T-cell (primary cell): ENCODE measurements around the gene C12orf75. TPM values are rescaled to one million over a fixed set of nuclear protein-coding genes. Genes with fewer than 3 reads are reported as not detected.

Source experiments
- ATAC-seq, 4 experiments: fragments of 200-7000 bp in 3 of 4; fragments of 150-1000 bp in 1 of 4; cut with Tn5 transposase; replicated peaks in 1 of 4; 1 replicate in 3 of 4; 2 replicates in 1 of 4; pipeline ENCODE4 v1.10.0; 2021; ENCODE audit warnings: moderate library complexity in 3 of 4, mild to moderate bottlenecking in 2 of 4, moderate number of reproducible peaks in 1 of 4
- CTCF ChIA-PET, 2 donors: fragments of 300-600 bp; sonication (Branson Sonifier 250); formaldehyde crosslinking; loops; one replicate each; lab custom pipeline; 2022; ENCODE audit warnings: antibody characterized with exemption in 2 of 2; lab: Charles Lee
- POLR2A ChIA-PET, 2 donors: fragments of 300-600 bp; sonication (Branson Sonifier 250); formaldehyde crosslinking; loops; one replicate each; lab custom pipeline; 2022; ENCODE audit warnings: antibody characterized with exemption in 2 of 2; lab: Charles Lee
- DNase-seq, 35 experiments: peaks; one replicate each; pipeline versions ENCODE4 v3.0.0 to v3.0.0-alpha.2; 2013 to 2023
- H3K27ac ChIP-seq: one replicate; pipeline ENCODE4 v1.5.1; 2013; ENCODE audit warnings: low read length
- H3K27me3 ChIP-seq, 2 experiments: replicated peaks in 1 of 2; 1 replicate in 1 of 2; 2 replicates in 1 of 2; pipeline versions ENCODE4 v1.6.1 to v1.7.0; 2013; ENCODE audit warnings: low read length in 1 of 2, mixed read lengths in 1 of 2; ENCODE audit not compliant: control insufficient read depth in 2 of 2, insufficient read depth in 2 of 2; ENCODE audit errors: extremely low read depth in 1 of 2
- H3K36me3 ChIP-seq, 2 donors: 1 replicate in 1 of 2; 2 replicates in 1 of 2; pipeline versions ENCODE4 v1.6.1 to v1.7.0; 2013; ENCODE audit warnings: low read length in 1 of 2; ENCODE audit not compliant: control insufficient read depth in 2 of 2, insufficient read depth in 1 of 2; ENCODE audit errors: extremely low read depth in 1 of 2
- H3K4me1 ChIP-seq, 2 experiments: 1 replicate in 1 of 2; 2 replicates in 1 of 2; pipeline versions ENCODE4 v1.6.1 to v1.7.0; 2013; ENCODE audit warnings: low read length in 2 of 2, mixed read lengths in 1 of 2; ENCODE audit not compliant: insufficient read depth in 2 of 2, control insufficient read depth in 1 of 2; ENCODE audit errors: extremely low read depth in 1 of 2
- H3K4me3 ChIP-seq, 2 donors: 1 replicate in 1 of 2; 2 replicates in 1 of 2; pipeline versions ENCODE4 v1.5.1 to v1.7.0; 2013; ENCODE audit warnings: mild to moderate bottlenecking in 2 of 2, low read length in 1 of 2, moderate library complexity in 1 of 2; ENCODE audit not compliant: control insufficient read depth in 1 of 2; ENCODE audit errors: extremely low read depth in 1 of 2
- H3K9me3 ChIP-seq: 2 replicates; pipeline ENCODE4 v1.7.0; 2013
- H3K27ac Mint-ChIP-seq, 2 donors: one replicate each; pipeline ENCODE4 v1.8.0; 2020 to 2021; ENCODE audit warnings: mild to moderate bottlenecking in 2 of 2, mixed read lengths in 2 of 2
- H3K27me3 Mint-ChIP-seq, 2 donors: one replicate each; pipeline ENCODE4 v1.8.0; 2021 to 2022; ENCODE audit warnings: mixed read lengths in 2 of 2
- H3K36me3 Mint-ChIP-seq: one replicate; pipeline ENCODE4 v1.8.0; 2021; ENCODE audit warnings: mixed read lengths
- H3K4me1 Mint-ChIP-seq, 3 donors: one replicate each; pipeline ENCODE4 v1.8.0; 2020 to 2022; ENCODE audit warnings: mixed read lengths in 3 of 3, mild to moderate bottlenecking in 1 of 3
- H3K4me3 Mint-ChIP-seq, 3 donors: one replicate each; pipeline ENCODE4 v1.8.0; 2020 to 2022; ENCODE audit warnings: mild to moderate bottlenecking in 3 of 3, mixed read lengths in 3 of 3, moderate library complexity in 3 of 3
- H3K9me3 Mint-ChIP-seq, 3 donors: one replicate each; pipeline ENCODE4 v1.8.0; 2020 to 2022; ENCODE audit warnings: mixed read lengths in 3 of 3
- WGBS: methylation state at CpG from one replicate; pipeline ENCODE4 v1.1.5; 2013; ENCODE audit warnings: missing lambda C conversion rate; ENCODE audit not compliant: insufficient coverage; 5-methylcytosine and 5-hydroxymethylcytosine counted together
- total RNA-seq, 35 experiments: library from RNA in 6 of 35; stranded (reverse) in 6 of 35; fragments of 120-200 nt in 1 of 35; gene quantifications; one replicate each; pipeline versions ENCODE4 v1.2.1 to v1.2.4 and lab custom pipeline; 2013 to 2026

Gene C12orf75
- total RNA-seq, 5 donors from 2014 or later (not counting 1 experiment from before 2014, with no cell fraction given) = 14.9 to 50.1 (median 20.2) TPM

GRCh38 chr12:105343836-105344235 lies 13.3 kb downstream of the C12orf75 start:
- Mint-ChIP-seq H3K27me3 (no peaks in the 10 kb centered on the region), H3K36me3 (peaks cover 21% of the 10 kb centered on the region), H3K27ac (no peak overlapping the region), H3K4me1 (peaks cover 0 to 9% (median 4%) of the 10 kb centered on the region in 3 donors), H3K4me3 (no peak overlapping the region), H3K9me3 (peaks cover 5 to 10% (median 6%) of the 10 kb centered on the region in 3 donors)
- no peaks in the 10 kb centered on the region for H3K4me1 ChIP-seq
- no peaks in the 10 kb centered on the region for H3K27me3 ChIP-seq
- CTCF ChIA-PET = no interaction called here
- no peak overlapping the region for H3K4me3 ChIP-seq
- H3K9me3 ChIP-seq = no peaks in the 10 kb centered on the region
- no peak overlapping the region for H3K27ac ChIP-seq
- POLR2A ChIA-PET = no interaction called here
- no peak for DNase-seq
- 100% methylated on average over 1 of the region's 1 CpG for WGBS
- no peak for ATAC-seq
- H3K36me3 ChIP-seq = peaks cover 0 to 4% of the 10 kb centered on the region in 2 donors

- H3K4me3 Mint-ChIP-seq = no peak overlapping the region
- CTCF ChIA-PET = interaction anchor here in 1 of 2 donors (0.5 kb wide), 1 partner anchor 21 kb away, joined by 6 read pairs; no protein-coding TSS in a partner anchor
- H3K9me3 Mint-ChIP-seq = no peaks in the 10 kb centered on the region
- 96% methylated on average over 4 of the region's 4 CpGs for WGBS
- ATAC-seq (no peak), DNase-seq (no peak)
- Histone ChIP-seq H3K4me3 (no peak overlapping the region), H3K4me1 (peaks cover 0 to 4% of the 10 kb centered on the region in 2 experiments), H3K9me3 (no peaks in the 10 kb centered on the region), H3K36me3 (no peaks in the 10 kb centered on the region), H3K27me3 (no peaks in the 10 kb centered on the region), H3K27ac (no peak overlapping the region)
- no peaks in the 10 kb centered on the region for H3K27me3 Mint-ChIP-seq
- no peak overlapping the region for H3K27ac Mint-ChIP-seq
- H3K36me3 Mint-ChIP-seq = peaks cover 26% of the 10 kb centered on the region
- H3K4me1 Mint-ChIP-seq = peaks cover 13 to 27% (median 15%) of the 10 kb centered on the region in 3 donors
- POLR2A ChIA-PET = no interaction called here
Observed at GRCh38 chr12:105347499-105347898, 17.0 kb downstream of the C12orf75 start.

- no peaks in the 10 kb centered on the region for H3K9me3 ChIP-seq
- H3K4me3 ChIP-seq = no peak overlapping the region
- DNase-seq (no peak), ATAC-seq (no peak)
- Mint-ChIP-seq H3K27me3 (no peaks in the 10 kb centered on the region), H3K9me3 (no peaks in the 10 kb centered on the region), H3K4me3 (no peak overlapping the region), H3K4me1 (peaks cover 14 to 27% (median 14%) of the 10 kb centered on the region in 3 donors), H3K36me3 (peaks cover 28% of the 10 kb centered on the region), H3K27ac (no peak overlapping the region)
- no peak overlapping the region for H3K27ac ChIP-seq
- H3K4me1 ChIP-seq = peaks cover 0 to 4% of the 10 kb centered on the region in 2 experiments
- ChIA-PET CTCF (no interaction called here), POLR2A (no interaction called here)
- WGBS = no CpG with 5 or more reads among the region's 3 CpGs
- no peaks in the 10 kb centered on the region for H3K27me3 ChIP-seq
- H3K36me3 ChIP-seq = no peaks in the 10 kb centered on the region
Observed at GRCh38 chr12:105348142-105348541, 17.7 kb downstream of the C12orf75 start.

- ChIA-PET POLR2A (interaction anchor here in 1 of 2 donors (0.6 kb wide), 1 partner anchor 154 kb away, joined by 5 read pairs; no protein-coding TSS in a partner anchor), CTCF (no interaction called here)
- H3K4me1 ChIP-seq = peaks cover 0 to 4% of the 10 kb centered on the region in 2 experiments
- H3K27ac Mint-ChIP-seq = no peak overlapping the region
- no peaks in the 10 kb centered on the region for H3K27me3 ChIP-seq
- no peak overlapping the region for H3K4me3 Mint-ChIP-seq
- no peak overlapping the region for H3K27ac ChIP-seq
- H3K9me3 ChIP-seq = no peaks in the 10 kb centered on the region
- peaks cover 28% of the 10 kb centered on the region for H3K36me3 Mint-ChIP-seq
- no peaks in the 10 kb centered on the region for H3K27me3 Mint-ChIP-seq
- no peaks in the 10 kb centered on the region for H3K9me3 Mint-ChIP-seq
- 83% methylated on average over 1 of the region's 1 CpG for WGBS
- no peak for ATAC-seq
- H3K4me3 ChIP-seq = no peak overlapping the region
- H3K36me3 ChIP-seq = no peaks in the 10 kb centered on the region
- no peak for DNase-seq
- peaks cover 14 to 27% (median 14%) of the 10 kb centered on the region in 3 donors for H3K4me1 Mint-ChIP-seq
Observed at GRCh38 chr12:105348561-105348960, 18.1 kb downstream of the C12orf75 start.

- CTCF ChIA-PET = no interaction called here
- Histone ChIP-seq H3K27ac (no peak overlapping the region), H3K9me3 (no peaks in the 10 kb centered on the region), H3K27me3 (no peaks in the 10 kb centered on the region), H3K36me3 (no peaks in the 10 kb centered on the region), H3K4me1 (peaks cover 0 to 4% of the 10 kb centered on the region in 2 experiments), H3K4me3 (no peak overlapping the region)
- 29% methylated on average over 1 of the region's 1 CpG for WGBS
- Mint-ChIP-seq H3K9me3 (no peaks in the 10 kb centered on the region), H3K4me3 (no peak overlapping the region), H3K27me3 (no peaks in the 10 kb centered on the region), H3K36me3 (peaks cover 28% of the 10 kb centered on the region), H3K4me1 (peaks cover 14 to 26% (median 14%) of the 10 kb centered on the region in 3 donors), H3K27ac (no peak overlapping the region)
- POLR2A ChIA-PET = interaction anchor here in 1 of 2 donors (0.6 kb wide), 1 partner anchor 155 kb away, joined by 5 read pairs; no protein-coding TSS in a partner anchor
- DNase-seq (no peak), ATAC-seq (no peak)
Observed at GRCh38 chr12:105349138-105349537, 18.6 kb downstream of the C12orf75 start.

GRCh38 chr12:105351523-105351922 lies 21.0 kb downstream of the C12orf75 start:
- H3K9me3 Mint-ChIP-seq = no peaks in the 10 kb centered on the region
- Histone ChIP-seq H3K27ac (no peak overlapping the region), H3K9me3 (no peaks in the 10 kb centered on the region), H3K4me3 (no peak overlapping the region), H3K36me3 (no peaks in the 10 kb centered on the region), H3K4me1 (peaks cover 0 to 4% of the 10 kb centered on the region in 2 experiments), H3K27me3 (no peaks in the 10 kb centered on the region)
- ATAC-seq (no peak), DNase-seq (no peak)
- WGBS = 75% methylated on average over 1 of the region's 1 CpG
- H3K36me3 Mint-ChIP-seq = peaks cover 31% of the 10 kb centered on the region
- ChIA-PET POLR2A (interaction anchor here in 1 of 2 donors (0.9 kb wide), 1 partner anchor 22 kb away, joined by 3 read pairs; no protein-coding TSS in a partner anchor), CTCF (no interaction called here)
- no peaks in the 10 kb centered on the region for H3K27me3 Mint-ChIP-seq
- peaks cover 14 to 37% (median 19%) of the 10 kb centered on the region in 3 donors for H3K4me1 Mint-ChIP-seq
- H3K27ac Mint-ChIP-seq = no peak overlapping the region
- H3K4me3 Mint-ChIP-seq = no peak overlapping the region
